GM12874 (cell line): ENCODE measurements around the gene IL22RA2.

Source experiments
- CTCF ChIP-seq: IDR thresholded peaks from 2 replicates; pipeline ENCODE4 v1.5.1; 2011; ENCODE audit warnings: low read depth, mild to moderate bottlenecking, control low read depth, low read length, moderate library complexity; ENCODE audit not compliant: insufficient read depth

IL22RA2 gene

GRCh38 chr6:137148306-137149034 lies 25.0 kb downstream of the IL22RA2 start:
- TF ChIP-seq CTCF = no peak

- TF ChIP-seq CTCF = no peak
Observed at GRCh38 chr6:137147195-137147594, 26.2 kb downstream of the IL22RA2 start.

GRCh38 chr6:137146206-137146605 lies 27.2 kb downstream of the IL22RA2 start:
- no peak for TF ChIP-seq CTCF

GRCh38 chr6:137145421-137145820 lies 28.0 kb downstream of the IL22RA2 start:
- no peak for TF ChIP-seq CTCF

- no peak for TF ChIP-seq CTCF
Observed at GRCh38 chr6:137136065-137136464, 37.4 kb downstream of the IL22RA2 start.

GRCh38 chr6:137134483-137134882 lies 39.0 kb downstream of the IL22RA2 start:
- TF ChIP-seq CTCF = no peak

GRCh38 chr6:137133122-137133521 lies 40.3 kb downstream of the IL22RA2 start:
- no peak for TF ChIP-seq CTCF
